Bronchus fibroblast of lung (primary cell): ENCODE measurements around the gene DMWD. TPM values are rescaled to one million over a fixed set of nuclear protein-coding genes. Genes with fewer than 3 reads are reported as not detected.

ENCODE experiments used
- total RNA-seq: library from RNA; depleted of rRNA; stranded (reverse); fragments of >200 nt; gene quantifications from 2 replicates; pipeline ENCODE4 v1.2.3, GENCODE V29; 2015

Gene DMWD, protein sequence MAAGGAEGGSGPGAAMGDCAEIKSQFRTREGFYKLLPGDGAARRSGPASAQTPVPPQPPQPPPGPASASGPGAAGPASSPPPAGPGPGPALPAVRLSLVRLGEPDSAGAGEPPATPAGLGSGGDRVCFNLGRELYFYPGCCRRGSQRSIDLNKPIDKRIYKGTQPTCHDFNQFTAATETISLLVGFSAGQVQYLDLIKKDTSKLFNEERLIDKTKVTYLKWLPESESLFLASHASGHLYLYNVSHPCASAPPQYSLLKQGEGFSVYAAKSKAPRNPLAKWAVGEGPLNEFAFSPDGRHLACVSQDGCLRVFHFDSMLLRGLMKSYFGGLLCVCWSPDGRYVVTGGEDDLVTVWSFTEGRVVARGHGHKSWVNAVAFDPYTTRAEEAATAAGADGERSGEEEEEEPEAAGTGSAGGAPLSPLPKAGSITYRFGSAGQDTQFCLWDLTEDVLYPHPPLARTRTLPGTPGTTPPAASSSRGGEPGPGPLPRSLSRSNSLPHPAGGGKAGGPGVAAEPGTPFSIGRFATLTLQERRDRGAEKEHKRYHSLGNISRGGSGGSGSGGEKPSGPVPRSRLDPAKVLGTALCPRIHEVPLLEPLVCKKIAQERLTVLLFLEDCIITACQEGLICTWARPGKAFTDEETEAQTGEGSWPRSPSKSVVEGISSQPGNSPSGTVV
- total RNA-seq = 24.2 and 28.2 TPM in 2 replicates

DNA sequence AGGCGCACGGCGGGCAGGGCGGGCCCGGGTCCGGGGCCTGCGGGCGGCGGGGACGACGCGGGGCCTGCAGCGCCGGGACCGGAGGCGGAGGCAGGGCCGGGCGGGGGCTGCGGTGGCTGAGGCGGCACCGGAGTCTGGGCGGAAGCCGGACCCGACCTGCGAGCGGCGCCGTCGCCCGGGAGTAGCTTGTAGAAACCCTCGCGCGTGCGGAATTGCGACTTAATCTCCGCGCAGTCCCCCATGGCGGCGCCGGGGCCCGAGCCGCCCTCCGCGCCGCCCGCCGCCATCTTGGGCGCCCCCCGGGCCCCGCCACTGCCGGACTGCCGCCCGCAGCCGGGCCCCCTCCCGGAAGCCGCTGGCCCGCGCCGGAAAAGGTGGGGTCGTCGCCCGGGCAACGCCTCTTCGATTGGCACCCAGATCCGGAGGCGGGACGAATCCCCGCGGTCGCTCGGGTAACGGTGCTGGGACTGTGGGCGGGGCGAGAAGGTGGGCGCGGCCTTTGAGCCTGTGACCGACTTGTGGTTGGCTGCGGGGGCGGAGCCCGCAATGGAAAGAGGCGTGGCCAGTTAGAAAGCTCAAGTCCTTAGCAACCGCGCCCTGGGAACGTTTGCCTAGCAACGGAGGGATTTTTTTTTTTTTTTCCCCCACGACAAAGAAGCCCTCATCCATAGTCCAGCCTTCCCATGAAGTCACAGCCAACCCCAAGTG, at the start of gene DMWD:
Gene DMWD (minus strand): TSS at position 376 of the 708 bp plus-strand sequence. CDS start 89 bp downstream, at position 287.

DNA sequence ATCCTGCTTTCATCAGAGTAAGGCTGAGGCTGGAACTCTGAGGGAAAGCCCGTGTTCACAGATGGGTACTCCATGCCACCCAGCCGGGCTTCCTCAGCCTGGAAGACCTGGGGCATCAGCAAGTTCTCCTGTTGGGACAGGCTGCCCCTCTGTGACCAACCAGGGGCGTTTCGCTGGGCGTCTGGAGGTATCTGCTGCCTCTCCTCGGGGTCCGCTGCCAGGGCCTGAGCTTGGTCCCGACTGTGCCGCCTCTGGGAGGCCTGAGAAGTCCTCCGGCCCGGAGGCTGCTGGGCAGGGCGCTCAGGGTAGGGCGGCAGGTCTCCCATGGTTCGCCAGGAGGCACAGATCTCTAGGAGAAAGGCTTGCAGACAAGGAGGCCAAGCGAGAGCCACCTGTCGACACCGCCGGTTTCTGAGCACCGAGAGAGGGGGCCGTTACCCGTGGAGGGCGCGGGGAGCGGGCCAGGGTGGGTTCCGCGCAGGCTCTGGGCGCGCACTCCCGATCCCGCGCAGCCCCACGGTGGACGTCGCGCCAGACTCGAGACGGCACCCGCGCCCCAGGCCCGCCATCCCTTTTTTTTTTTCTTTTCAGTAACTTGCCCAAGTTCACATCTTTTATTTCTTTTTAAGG, 22.3 kb upstream of the DMWD start, which contains the start of gene RSPH6A:
Gene RSPH6A (minus strand): TSS at position 458 of the 630 bp plus-strand sequence. CDS start 132 bp downstream, at position 326.

DNA sequence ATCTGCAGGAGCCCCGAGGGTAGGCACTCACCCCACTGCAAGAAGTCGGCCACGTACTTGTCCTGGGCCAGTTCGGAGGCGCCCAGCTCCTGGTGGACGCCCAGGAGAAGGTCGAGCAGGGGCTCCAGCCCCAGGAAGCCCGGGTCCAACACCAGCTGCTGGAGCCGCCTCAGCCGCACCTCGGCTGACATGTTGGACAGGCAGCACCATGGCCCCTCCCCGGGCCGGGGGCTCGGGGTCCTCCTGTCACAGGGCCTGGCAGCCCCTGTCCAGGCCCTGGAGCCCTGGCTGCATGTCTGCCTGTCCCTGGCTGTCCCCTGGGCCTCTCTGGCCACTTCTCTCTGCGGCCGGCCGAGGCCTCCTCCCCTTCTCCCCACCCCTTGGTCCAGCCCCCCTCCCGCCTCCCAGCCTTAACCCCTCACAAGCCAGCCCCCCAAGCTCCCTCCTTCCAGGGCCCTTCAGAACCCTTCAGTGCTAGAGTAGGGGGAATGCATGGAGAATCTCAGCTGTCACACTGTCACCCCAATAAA, 10.4 kb downstream of the DMWD start, which contains the start of gene DMPK:
Gene DMPK (minus strand): TSS at position 329 of the 530 bp plus-strand sequence. CDS start 138 bp downstream, at position 191.

DNA sequence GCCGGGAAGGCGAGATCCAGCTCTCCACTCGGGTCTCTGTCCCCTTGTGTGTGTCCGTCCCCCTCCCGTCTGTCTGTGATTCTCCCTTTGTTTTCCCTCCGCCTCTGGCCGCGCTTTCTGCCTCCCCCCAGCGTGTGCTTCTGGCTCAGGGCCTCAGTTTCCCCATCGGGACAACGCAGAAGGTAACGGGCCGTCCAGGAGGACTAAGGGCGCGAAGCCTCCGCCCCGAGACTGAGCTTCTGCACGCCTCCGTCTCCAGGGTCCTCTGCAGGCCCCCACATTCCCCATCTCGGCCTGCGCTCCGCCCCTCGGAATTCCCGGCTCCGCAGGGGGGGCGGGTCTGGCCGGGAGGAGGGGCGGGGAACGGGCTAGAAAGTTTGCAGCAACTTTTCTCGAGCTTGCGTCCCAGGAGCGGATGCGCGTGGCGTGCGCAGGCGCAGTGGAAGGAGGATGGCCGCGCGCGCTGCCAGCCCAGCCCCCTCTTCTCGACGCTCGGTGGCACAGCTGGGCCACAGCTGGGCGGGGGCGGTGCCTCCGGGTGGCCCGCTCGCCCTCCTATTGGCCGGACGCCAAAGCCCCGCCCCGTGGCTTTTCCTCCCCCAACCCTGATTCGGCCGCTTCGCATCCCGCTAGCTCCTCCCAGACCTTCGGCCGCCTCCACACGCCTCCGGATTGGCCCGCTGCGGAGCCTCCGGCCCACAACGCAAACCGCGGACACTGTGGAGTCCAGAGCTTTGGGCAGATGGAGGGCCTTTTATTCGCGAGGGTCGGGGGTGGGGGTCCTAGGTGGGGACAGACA, 23.5 kb downstream of the DMWD start, which contains the start of gene SIX5:
Gene SIX5 (minus strand): TSS at position 269 of the 799 bp plus-strand sequence. CDS start 408 bp downstream, outside the sequence.

DNA sequence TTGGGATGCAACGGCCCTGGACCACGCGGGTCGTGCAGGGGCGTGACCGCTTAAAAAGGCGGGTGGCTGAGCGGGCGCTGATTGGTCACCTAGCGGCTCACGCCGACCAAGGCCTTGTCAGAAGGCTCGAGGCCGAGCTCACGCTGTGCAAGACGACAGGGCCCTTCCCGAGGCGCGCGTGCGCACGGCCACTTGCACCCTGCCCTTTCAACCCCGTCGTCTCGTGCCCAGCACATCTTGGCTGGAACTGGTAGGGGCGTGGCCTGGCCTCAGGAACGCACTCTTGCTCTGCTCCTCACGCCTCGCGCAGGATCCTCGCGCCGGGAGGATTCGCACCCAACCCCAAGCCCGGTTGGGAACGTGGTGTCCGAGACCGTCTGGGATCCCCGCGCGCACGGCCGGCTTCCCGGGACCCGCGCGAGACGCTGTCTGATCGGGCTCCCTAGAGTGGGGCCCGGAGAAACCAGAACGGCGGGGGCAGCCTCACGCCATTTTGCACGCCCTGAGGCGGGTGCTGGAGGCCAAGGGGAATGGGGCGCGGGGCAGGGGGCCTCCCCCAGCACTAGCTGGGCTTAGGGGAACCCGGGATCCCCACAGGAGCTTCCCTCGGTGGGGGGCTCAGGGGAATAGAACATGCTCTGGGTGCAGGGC, 59.4 kb downstream of the DMWD start, which contains the start of gene MEIOSIN:
Gene MEIOSIN (plus strand): TSS at position 280 of the 651 bp plus-strand sequence. CDS start 1,938 bp downstream, outside the sequence.

Other genes with a start within 250 kb of the DMWD start
- 5.8 and 6.7 TPM in 2 replicates for gene OPA3, start 208.0 kb downstream of the DMWD start, total RNA-seq
- under 0.01 and 0.17 TPM in 2 replicates for gene GPR4, start 190.6 kb downstream of the DMWD start, total RNA-seq
- 20.5 and 21.0 TPM in 2 replicates for gene EML2, start 153.4 kb downstream of the DMWD start, total RNA-seq
- gene GIPR, start 124.6 kb downstream of the DMWD start, total RNA-seq = 0.50 TPM in 1 of 2 replicates, not detected in the other
- 355 and 375 TPM in 2 replicates for gene SNRPD2, start 100.9 kb downstream of the DMWD start, total RNA-seq
- 27.4 and 27.6 TPM in 2 replicates for gene QPCTL, start 100.2 kb downstream of the DMWD start, total RNA-seq
- 8.0 and 8.1 TPM in 2 replicates for gene FBXO46, start 61.9 kb downstream of the DMWD start, total RNA-seq
- not detected in 2 replicates for gene MEIOSIN, start 59.4 kb downstream of the DMWD start, total RNA-seq
- 12.6 and 15.3 TPM in 2 replicates for gene SIX5, start 23.6 kb downstream of the DMWD start, total RNA-seq
- gene DMPK, start 10.4 kb downstream of the DMWD start, total RNA-seq = 16.0 and 17.1 TPM in 2 replicates
- not detected in 2 replicates for gene RSPH6A, start 22.5 kb upstream of the DMWD start, total RNA-seq
- gene SYMPK, start 70.3 kb upstream of the DMWD start, total RNA-seq = 29.6 and 31.4 TPM in 2 replicates
- gene FOXA3, start 71.5 kb upstream of the DMWD start, total RNA-seq = under 0.01 TPM in 1 of 2 replicates, not detected in the other
- 23.4 and 24.4 TPM in 2 replicates for gene IRF2BP1, start 93.3 kb upstream of the DMWD start, total RNA-seq
- 2.7 and 2.9 TPM in 2 replicates for gene MYPOP, start 109.8 kb upstream of the DMWD start, total RNA-seq
- gene NANOS2, start 121.9 kb upstream of the DMWD start, total RNA-seq = not detected in 2 replicates
- gene NOVA2, start 181.0 kb upstream of the DMWD start, total RNA-seq = under 0.01 TPM in 1 of 2 replicates, not detected in the other
- 12.9 and 14.3 TPM in 2 replicates for gene CCDC61, start 202.6 kb upstream of the DMWD start, total RNA-seq
- gene PGLYRP1, start 230.2 kb upstream of the DMWD start, total RNA-seq = not detected in 2 replicates
- gene IGFL4, start 248.2 kb upstream of the DMWD start, total RNA-seq = not detected in 2 replicates